ENCODE measurements around the gene SECTM1.

Gene SECTM1

GRCh38 chr17:82301916-82302567 is 31.5 kb downstream of the SECTM1 start:
- WGBS, 2 experiments, result 86 to 87% methylated on average over 23 of the region's 23 CpGs
- Histone ChIP-seq H3K27ac (ENCODE audit: insufficient read depth, low read depth, low read length, poor library complexity, severe bottlenecking) (no peak overlapping the region), H3K27me3 (ENCODE audit: control insufficient read depth, insufficient read depth, low read length, poor library complexity, severe bottlenecking) (peaks cover 4% of the 10 kb centered on the region), H3K4me1 (ENCODE audit: control insufficient read depth, insufficient read depth, low read length) (peaks cover 20% of the 10 kb centered on the region), H3K9me3 (ENCODE audit: control insufficient read depth, low read length) (no peaks in the 10 kb centered on the region), H3K4me3 (ENCODE audit: insufficient read depth, low read depth, low read length) (no peak overlapping the region), H3K36me3 (ENCODE audit: control insufficient read depth, insufficient read depth, low read length) (no peaks in the 10 kb centered on the region)

DNA sequence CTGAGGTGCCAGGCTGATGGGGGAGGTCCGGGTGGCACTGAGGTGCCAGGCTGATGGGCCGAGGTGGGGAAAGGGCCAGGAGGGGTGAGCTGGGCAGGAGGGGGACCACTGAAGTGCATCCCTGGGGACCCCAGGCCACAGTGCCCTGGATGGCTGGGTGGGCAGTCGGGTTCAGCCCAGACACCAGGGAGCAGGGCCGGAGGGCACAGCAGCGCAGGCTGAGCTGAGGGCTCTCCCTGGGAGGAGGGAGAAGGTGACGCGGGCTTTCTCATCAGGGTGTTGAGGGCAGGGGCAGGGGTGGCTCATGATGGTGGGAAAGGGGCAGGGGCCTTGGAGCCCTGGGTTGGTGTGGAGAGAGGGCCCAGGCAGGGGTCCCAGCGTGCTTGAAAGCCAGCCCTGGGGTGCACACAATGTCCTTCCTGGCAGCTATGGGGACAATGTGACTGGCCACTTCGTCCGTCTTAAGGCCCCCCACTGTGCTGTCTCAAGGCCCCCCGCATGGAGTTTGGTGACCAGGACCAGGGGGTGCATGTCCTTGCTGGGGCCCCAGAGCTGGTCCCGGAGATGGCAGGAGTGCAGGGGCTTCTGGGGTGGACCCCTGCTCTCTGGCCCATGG is 32.2 kb downstream of the SECTM1 start:
- H3K4me3 ChIP-seq (ENCODE audit: insufficient read depth, low read depth, low read length), result no peak overlapping the region
- H3K27ac ChIP-seq (ENCODE audit: insufficient read depth, low read depth, low read length, poor library complexity, severe bottlenecking), result no peak overlapping the region
- peaks cover 10% of the 10 kb centered on the region for H3K27me3 ChIP-seq (ENCODE audit: control insufficient read depth, insufficient read depth, low read length, poor library complexity, severe bottlenecking)
- H3K36me3 ChIP-seq (ENCODE audit: control insufficient read depth, insufficient read depth, low read length), result no peaks in the 10 kb centered on the region
- peaks cover 25% of the 10 kb centered on the region for H3K4me1 ChIP-seq (ENCODE audit: control insufficient read depth, insufficient read depth, low read length)
- H3K9me3 ChIP-seq (ENCODE audit: control insufficient read depth, low read length), result no peaks in the 10 kb centered on the region
- WGBS, 2 experiments, result 90 to 92% methylated on average over 12 of the region's 12 CpGs

- no peaks in the 10 kb centered on the region for H3K36me3 ChIP-seq (ENCODE audit: control insufficient read depth, insufficient read depth, low read length)
- WGBS, 2 experiments, result 60 to 63% methylated on average over 21 of the region's 21 CpGs
- peaks cover 10% of the 10 kb centered on the region for H3K27me3 ChIP-seq (ENCODE audit: control insufficient read depth, insufficient read depth, low read length, poor library complexity, severe bottlenecking)
- H3K4me3 ChIP-seq (ENCODE audit: insufficient read depth, low read depth, low read length), result no peak overlapping the region
- H3K27ac ChIP-seq (ENCODE audit: insufficient read depth, low read depth, low read length, poor library complexity, severe bottlenecking), result no peak overlapping the region
- H3K4me1 ChIP-seq (ENCODE audit: control insufficient read depth, insufficient read depth, low read length), result peaks cover 25% of the 10 kb centered on the region
- no peaks in the 10 kb centered on the region for H3K9me3 ChIP-seq (ENCODE audit: control insufficient read depth, low read length)
Measured at GRCh38 chr17:82300707-82301270, 32.8 kb downstream of the SECTM1 start.

GRCh38 chr17:82300228-82300627 is 33.3 kb downstream of the SECTM1 start:
- H3K27ac ChIP-seq (ENCODE audit: insufficient read depth, low read depth, low read length, poor library complexity, severe bottlenecking), result no peak overlapping the region
- H3K9me3 ChIP-seq (ENCODE audit: control insufficient read depth, low read length), result no peaks in the 10 kb centered on the region
- H3K4me1 ChIP-seq (ENCODE audit: control insufficient read depth, insufficient read depth, low read length), result peaks cover 20% of the 10 kb centered on the region
- H3K36me3 ChIP-seq (ENCODE audit: control insufficient read depth, insufficient read depth, low read length), result no peaks in the 10 kb centered on the region
- H3K4me3 ChIP-seq (ENCODE audit: insufficient read depth, low read depth, low read length), result no peak overlapping the region
- 90 to 95% methylated on average over 13 of the region's 13 CpGs for WGBS, 2 experiments
- peaks cover 10% of the 10 kb centered on the region for H3K27me3 ChIP-seq (ENCODE audit: control insufficient read depth, insufficient read depth, low read length, poor library complexity, severe bottlenecking)

DNA sequence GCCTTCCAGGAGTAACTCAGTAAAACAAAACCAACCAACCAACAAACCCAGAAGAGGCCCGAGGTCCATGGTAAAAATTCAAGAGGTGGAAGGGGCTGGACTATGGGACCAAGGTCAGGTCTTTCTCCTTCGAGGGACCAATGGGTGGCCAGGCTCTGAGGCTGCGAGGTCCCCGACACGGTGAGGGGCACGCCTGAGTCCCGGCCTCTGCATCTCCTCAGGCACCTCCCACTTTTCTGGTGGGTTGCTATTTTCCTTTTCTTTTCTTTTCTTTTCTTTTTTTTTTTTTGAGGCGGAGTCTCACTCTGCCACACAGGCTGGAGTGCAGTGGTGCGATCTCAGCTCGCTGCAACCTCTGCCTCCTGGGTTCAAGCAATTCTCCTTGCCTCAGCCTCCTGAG is 34.1 kb downstream of the SECTM1 start:
- Histone ChIP-seq H3K4me1 (ENCODE audit: control insufficient read depth, insufficient read depth, low read length) (peaks cover 14% of the 10 kb centered on the region), H3K4me3 (ENCODE audit: insufficient read depth, low read depth, low read length) (no peak overlapping the region), H3K36me3 (ENCODE audit: control insufficient read depth, insufficient read depth, low read length) (no peaks in the 10 kb centered on the region), H3K9me3 (ENCODE audit: control insufficient read depth, low read length) (no peaks in the 10 kb centered on the region), H3K27ac (ENCODE audit: insufficient read depth, low read depth, low read length, poor library complexity, severe bottlenecking) (no peak overlapping the region), H3K27me3 (ENCODE audit: control insufficient read depth, insufficient read depth, low read length, poor library complexity, severe bottlenecking) (peaks cover 10% of the 10 kb centered on the region)
- WGBS, 2 experiments, result 78 to 86% methylated on average over 10 of the region's 10 CpGs

DNA sequence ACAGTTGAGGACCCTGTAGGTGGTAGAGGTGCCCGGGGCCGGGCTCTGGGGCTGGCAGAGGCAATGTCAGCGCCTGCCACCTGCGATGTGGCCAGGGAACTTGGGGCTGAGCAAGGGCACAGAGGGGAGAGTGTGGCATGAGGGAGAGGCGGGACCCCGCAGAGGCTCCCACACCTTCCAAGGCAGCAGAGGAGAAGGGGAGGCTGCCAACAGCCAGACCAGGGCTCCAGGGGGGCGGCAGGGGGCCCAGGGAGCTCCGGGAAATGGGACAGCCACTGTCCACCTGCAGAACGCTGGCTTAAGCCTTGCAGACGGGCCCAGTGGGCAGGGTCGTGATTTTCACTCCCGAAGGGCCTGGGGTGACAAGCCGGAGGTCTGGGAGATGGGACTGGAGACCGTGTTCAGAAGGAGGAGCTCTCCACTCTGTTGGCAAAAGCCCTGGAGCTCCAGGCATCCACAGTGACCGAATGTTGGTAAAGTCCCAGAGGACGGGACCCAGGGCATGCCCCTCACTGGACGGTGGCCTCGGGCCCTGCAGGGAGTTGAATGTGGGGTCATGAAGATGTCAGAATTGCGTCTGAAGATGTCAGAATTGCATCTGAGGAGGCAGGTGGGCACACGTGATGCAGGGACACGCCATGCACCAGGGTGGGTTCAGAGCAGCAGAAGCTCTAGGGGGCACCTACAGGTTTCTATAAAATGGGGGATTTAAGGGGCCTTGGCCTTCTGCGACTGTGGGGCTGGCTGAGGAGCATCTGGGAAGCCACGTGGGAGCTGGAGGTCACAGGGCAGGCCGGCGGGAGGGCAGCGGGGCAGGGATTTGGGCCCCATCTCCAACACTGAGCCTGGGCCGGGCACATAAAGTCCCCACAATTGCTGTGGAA is 34.8 kb downstream of the SECTM1 start:
- no peaks in the 10 kb centered on the region for H3K9me3 ChIP-seq (ENCODE audit: control insufficient read depth, low read length)
- no peaks in the 10 kb centered on the region for H3K36me3 ChIP-seq (ENCODE audit: control insufficient read depth, insufficient read depth, low read length)
- H3K4me1 ChIP-seq (ENCODE audit: control insufficient read depth, insufficient read depth, low read length), result peaks cover 9% of the 10 kb centered on the region
- H3K4me3 ChIP-seq (ENCODE audit: insufficient read depth, low read depth, low read length), result no peak overlapping the region
- peaks cover 10% of the 10 kb centered on the region for H3K27me3 ChIP-seq (ENCODE audit: control insufficient read depth, insufficient read depth, low read length, poor library complexity, severe bottlenecking)
- H3K27ac ChIP-seq (ENCODE audit: insufficient read depth, low read depth, low read length, poor library complexity, severe bottlenecking), result no peak overlapping the region
- 92% methylated on average over 27 of the region's 27 CpGs for WGBS, 2 experiments

DNA sequence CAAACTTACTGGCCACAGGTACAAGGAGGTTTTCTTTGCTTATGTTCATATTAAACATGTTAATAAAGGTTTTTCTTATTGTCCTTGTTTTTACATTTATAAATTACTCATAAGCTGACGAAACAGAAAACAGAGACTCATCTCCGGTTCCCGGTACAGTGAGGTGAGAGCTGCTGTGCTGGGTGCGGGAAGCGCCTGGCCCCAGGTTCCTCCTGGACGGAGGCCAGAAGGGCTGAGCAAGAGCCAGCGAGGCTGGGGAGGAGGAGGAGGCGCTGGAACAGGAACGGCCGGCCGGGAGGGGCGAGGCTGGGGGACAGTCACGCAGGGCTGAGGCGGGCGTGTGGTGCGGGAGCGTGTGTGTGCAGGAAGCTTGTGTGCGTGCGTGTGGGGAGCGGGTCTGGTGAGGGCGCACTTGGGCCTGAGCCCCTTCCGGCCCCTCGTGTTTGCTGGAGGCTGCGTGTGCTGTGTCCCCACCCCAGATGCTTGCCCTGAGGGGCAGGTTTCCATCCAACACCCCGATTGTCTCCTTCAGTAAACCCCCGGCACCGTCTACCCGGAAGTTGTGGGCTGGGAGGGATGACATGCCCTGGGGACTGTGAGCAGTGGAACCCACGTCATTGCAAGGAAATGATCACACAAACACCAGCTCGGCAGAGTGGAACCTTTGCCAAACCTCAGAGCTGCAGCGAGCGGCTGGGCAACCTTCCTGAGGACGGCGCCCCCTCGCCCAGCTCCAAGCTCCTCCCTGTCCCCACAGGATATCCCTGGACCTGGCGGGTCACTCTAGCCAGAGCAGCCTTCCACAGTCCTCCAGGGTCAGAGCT is 35.6 kb downstream of the SECTM1 start:
- no peaks in the 10 kb centered on the region for H3K36me3 ChIP-seq (ENCODE audit: control insufficient read depth, insufficient read depth, low read length)
- 78 to 79% methylated on average over 36 of the region's 36 CpGs for WGBS, 2 experiments
- peaks cover 10% of the 10 kb centered on the region for H3K27me3 ChIP-seq (ENCODE audit: control insufficient read depth, insufficient read depth, low read length, poor library complexity, severe bottlenecking)
- H3K9me3 ChIP-seq (ENCODE audit: control insufficient read depth, low read length), result no peaks in the 10 kb centered on the region
- no peak overlapping the region for H3K27ac ChIP-seq (ENCODE audit: insufficient read depth, low read depth, low read length, poor library complexity, severe bottlenecking)
- H3K4me3 ChIP-seq (ENCODE audit: insufficient read depth, low read depth, low read length), result no peak overlapping the region
- peaks cover 8% of the 10 kb centered on the region for H3K4me1 ChIP-seq (ENCODE audit: control insufficient read depth, insufficient read depth, low read length)

DNA sequence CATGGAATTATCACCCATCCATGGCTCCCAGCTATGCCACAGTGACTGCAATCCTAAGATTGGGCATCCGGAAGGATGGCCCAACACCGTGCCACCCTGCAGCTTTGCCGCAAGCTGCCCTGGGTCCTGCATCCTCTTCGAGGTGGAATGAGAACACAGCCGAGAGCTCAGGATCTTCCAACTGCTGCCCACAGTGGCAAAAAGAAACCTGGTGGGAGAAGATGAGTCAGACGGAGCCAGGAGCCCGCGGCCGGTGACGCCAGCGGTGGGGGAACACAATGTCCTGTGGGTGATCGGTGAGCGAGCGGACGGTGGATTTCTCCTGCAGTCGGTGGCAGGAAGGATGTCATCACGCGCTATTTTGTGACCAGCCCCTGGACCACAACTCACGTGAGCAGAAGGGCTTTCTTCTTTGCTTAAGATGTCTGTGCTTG is 36.3 kb downstream of the SECTM1 start:
- H3K4me1 ChIP-seq (ENCODE audit: control insufficient read depth, insufficient read depth, low read length), result peaks cover 5% of the 10 kb centered on the region
- no peak overlapping the region for H3K4me3 ChIP-seq (ENCODE audit: insufficient read depth, low read depth, low read length)
- H3K27me3 ChIP-seq (ENCODE audit: control insufficient read depth, insufficient read depth, low read length, poor library complexity, severe bottlenecking), result peaks cover 10% of the 10 kb centered on the region
- 88 to 90% methylated on average over 19 of the region's 19 CpGs for WGBS, 2 experiments
- no peak overlapping the region for H3K27ac ChIP-seq (ENCODE audit: insufficient read depth, low read depth, low read length, poor library complexity, severe bottlenecking)
- no peaks in the 10 kb centered on the region for H3K36me3 ChIP-seq (ENCODE audit: control insufficient read depth, insufficient read depth, low read length)
- H3K9me3 ChIP-seq (ENCODE audit: control insufficient read depth, low read length), result no peaks in the 10 kb centered on the region

GRCh38 chr17:82296511-82297279 is 36.9 kb downstream of the SECTM1 start:
- 69 to 75% methylated on average over 5 to 6 of the region's 7 CpGs for WGBS, 2 experiments
- Histone ChIP-seq H3K4me3 (ENCODE audit: insufficient read depth, low read depth, low read length) (no peak overlapping the region), H3K9me3 (ENCODE audit: control insufficient read depth, low read length) (no peaks in the 10 kb centered on the region), H3K4me1 (ENCODE audit: control insufficient read depth, insufficient read depth, low read length) (peaks cover 5% of the 10 kb centered on the region), H3K36me3 (ENCODE audit: control insufficient read depth, insufficient read depth, low read length) (no peaks in the 10 kb centered on the region), H3K27me3 (ENCODE audit: control insufficient read depth, insufficient read depth, low read length, poor library complexity, severe bottlenecking) (peaks cover 10% of the 10 kb centered on the region), H3K27ac (ENCODE audit: insufficient read depth, low read depth, low read length, poor library complexity, severe bottlenecking) (no peak overlapping the region)
